Measurements from ENCODE around the gene DRG2.

DRG2 gene

DNA sequence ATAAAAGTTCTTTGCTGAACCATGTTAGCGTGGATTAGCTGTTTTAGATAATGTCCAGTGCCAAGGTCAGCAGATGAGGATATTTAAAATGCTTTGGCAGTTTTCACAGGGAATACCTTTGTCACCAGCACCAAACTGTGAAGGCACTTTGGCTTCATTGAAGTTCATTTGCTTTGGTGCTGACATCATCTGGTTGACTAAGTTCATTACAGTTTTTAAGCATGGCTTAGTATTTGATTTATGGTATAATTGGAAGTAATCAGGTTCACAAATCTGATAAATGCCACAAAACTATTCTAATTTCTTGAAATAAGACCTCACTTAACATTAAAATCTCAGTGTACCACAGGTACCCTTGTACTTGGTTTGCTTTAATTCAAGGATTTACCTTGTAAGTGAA is 44.3 kb upstream of the DRG2 start:
- DNase-seq (ENCODE audit: low read depth, low spot score), result no peak
- no peak overlapping the region for H3K9ac ChIP-seq (ENCODE audit: insufficient read length)

DNA sequence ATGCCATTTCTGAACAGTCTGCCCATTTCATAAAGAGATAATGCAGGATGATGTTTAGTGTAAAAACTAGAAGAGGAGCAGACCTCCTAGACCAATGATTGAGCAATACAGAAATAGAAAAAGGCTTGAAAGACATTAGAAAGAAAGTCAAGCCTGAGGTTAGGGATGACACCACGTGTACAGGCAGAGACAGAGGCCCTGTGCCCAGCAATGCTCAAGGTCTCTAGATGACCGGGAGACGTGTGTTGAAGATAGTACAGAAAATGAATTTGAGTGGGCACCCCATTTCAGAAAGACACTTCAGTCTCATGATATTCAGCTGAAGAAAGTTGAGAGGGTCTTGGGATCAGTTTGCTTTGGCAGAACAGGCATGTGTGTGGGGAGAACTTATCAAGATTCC is 43.1 kb upstream of the DRG2 start:
- Histone ChIP-seq H3K4me3 (no peak overlapping the region), H3K27ac (no peak overlapping the region), H3K9me3 (ENCODE audit: low read depth, low read length) (no peaks in the 10 kb centered on the region), H3K36me3 (ENCODE audit: insufficient read depth, low read length) (peaks cover 9% of the 10 kb centered on the region), H3K9ac (ENCODE audit: insufficient read length) (no peak overlapping the region)
- DNase-seq (ENCODE audit: low read depth, low spot score), result no peak
- TF ChIP-seq POLR2AphosphoS5 (IDR thresholded peaks at IDR 0.05; ENCODE audit: borderline replicate concordance, low read depth, low read length) (no peak), FOXP2 (optimal IDR thresholded peaks at IDR 0.05; ENCODE audit: control extremely low read depth, extremely low read length, insufficient read depth) (no peak), EZH2 (IDR thresholded peaks at IDR 0.05) (no peak)

More for the DNA sequence above, 44.3 kb upstream of the DRG2 start:
- H3K27ac ChIP-seq, result no peak overlapping the region
- no peak overlapping the region for H3K4me3 ChIP-seq
- TF ChIP-seq FOXP2 (optimal IDR thresholded peaks at IDR 0.05; ENCODE audit: control extremely low read depth, extremely low read length, insufficient read depth), result no peak
- TF ChIP-seq POLR2AphosphoS5 (IDR thresholded peaks at IDR 0.05; ENCODE audit: borderline replicate concordance, low read depth, low read length), result no peak
- TF ChIP-seq EZH2 (IDR thresholded peaks at IDR 0.05), result no peak
- H3K9me3 ChIP-seq (ENCODE audit: low read depth, low read length), result no peaks in the 10 kb centered on the region
- H3K36me3 ChIP-seq (ENCODE audit: insufficient read depth, low read length), result peaks cover 9% of the 10 kb centered on the region

DNA sequence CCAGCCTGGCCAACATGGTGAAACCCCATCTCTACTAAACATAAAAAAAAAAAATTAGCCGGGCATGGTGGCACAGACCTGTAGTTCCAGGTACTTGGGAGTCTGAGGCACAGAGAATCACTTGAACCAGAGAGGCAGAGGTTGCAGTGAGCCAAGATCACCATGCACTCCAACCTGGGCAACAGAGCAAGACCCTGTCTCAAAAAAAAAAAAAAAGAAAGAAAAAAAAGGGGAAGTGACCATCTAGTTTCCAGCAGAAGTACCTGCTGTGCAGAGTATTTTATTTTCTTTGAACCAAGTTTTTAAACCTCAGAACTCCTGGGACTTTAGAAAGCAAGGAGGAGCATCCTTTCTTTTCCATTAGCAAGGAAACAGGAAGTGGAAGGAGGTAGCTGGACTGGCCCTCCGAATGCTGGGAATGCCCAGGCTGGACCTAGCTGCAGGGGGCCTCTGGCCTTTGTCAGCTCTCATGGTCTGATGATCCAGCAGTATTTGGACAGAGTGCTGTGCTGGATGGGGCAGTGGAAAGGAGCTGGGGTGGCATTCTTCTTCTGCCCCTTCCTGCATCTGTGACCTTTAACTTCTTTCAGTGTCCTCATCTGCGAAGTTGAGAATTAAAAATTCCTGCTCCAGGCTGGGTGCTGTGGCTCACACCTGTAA is 41.9 kb upstream of the DRG2 start:
- peaks cover 9% of the 10 kb centered on the region for H3K36me3 ChIP-seq (ENCODE audit: insufficient read depth, low read length)
- TF ChIP-seq FOXP2 (optimal IDR thresholded peaks at IDR 0.05; ENCODE audit: control extremely low read depth, extremely low read length, insufficient read depth), result no peak
- no peak for TF ChIP-seq POLR2AphosphoS5 (IDR thresholded peaks at IDR 0.05; ENCODE audit: borderline replicate concordance, low read depth, low read length)
- no peak for TF ChIP-seq EZH2 (IDR thresholded peaks at IDR 0.05)
- H3K9ac ChIP-seq (ENCODE audit: insufficient read length), result no peak overlapping the region
- no peaks in the 10 kb centered on the region for H3K9me3 ChIP-seq (ENCODE audit: low read depth, low read length)
- no peak overlapping the region for H3K27ac ChIP-seq
- no peak for DNase-seq (ENCODE audit: low read depth, low spot score)
- no peak overlapping the region for H3K4me3 ChIP-seq

DNA sequence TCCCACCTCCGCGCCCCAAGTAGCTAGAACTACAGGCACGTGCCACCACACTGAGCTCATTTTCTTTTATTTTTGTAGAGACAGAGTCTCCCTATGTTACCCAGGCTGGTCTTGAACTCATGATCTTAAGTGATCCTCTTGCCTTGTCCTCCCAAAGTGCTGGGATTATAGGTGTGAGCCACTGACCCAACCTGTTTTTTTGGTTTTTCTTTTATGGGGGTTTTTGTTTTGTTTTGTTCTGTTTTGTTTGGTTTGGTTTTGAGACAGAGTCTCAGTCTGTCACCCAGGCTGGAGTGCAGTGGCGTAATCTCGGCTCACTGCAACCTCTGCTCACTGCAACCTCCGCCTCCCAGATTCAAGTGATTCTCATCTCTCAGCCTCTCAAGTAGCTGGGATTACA is 32.2 kb upstream of the DRG2 start:
- Histone ChIP-seq H3K36me3 (ENCODE audit: insufficient read depth, low read length) (peaks cover 6% of the 10 kb centered on the region; the same call in 1 of the 2 replicates), H3K4me3 (no peak overlapping the region)

DNA sequence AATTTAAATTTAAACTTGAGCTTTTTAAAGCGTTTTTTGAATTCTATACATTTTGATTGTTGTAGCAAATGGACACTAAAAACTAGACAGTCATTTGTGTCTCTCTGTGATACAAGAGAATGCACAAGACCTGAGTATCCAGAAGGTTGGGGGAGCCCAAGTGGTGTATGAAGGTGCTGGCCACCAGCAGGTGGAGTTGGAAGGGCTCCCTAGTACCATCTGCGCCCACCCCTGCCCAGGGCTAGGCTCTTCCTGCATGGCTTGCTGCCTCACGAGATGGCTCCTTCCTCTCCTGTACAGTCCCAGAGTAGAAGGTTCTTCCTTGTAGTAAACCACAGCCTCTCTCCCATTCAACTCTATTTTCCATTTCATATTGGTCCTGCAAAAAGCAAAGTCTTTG is 31.5 kb upstream of the DRG2 start:
- Histone ChIP-seq H3K36me3 (ENCODE audit: insufficient read depth, low read length) (peaks cover 6% of the 10 kb centered on the region; the same call in 1 of the 2 replicates), H3K9me3 (ENCODE audit: low read depth, low read length) (no peaks in the 10 kb centered on the region), H3K4me3 (no peak overlapping the region), H3K9ac (ENCODE audit: insufficient read length) (no peak overlapping the region), H3K27ac (no peak overlapping the region)
- no peak for DNase-seq (ENCODE audit: low read depth, low spot score)
- TF ChIP-seq EZH2 (IDR thresholded peaks at IDR 0.05), result no peak
- TF ChIP-seq POLR2AphosphoS5 (IDR thresholded peaks at IDR 0.05; ENCODE audit: borderline replicate concordance, low read depth, low read length), result no peak
- no peak for TF ChIP-seq FOXP2 (optimal IDR thresholded peaks at IDR 0.05; ENCODE audit: control extremely low read depth, extremely low read length, insufficient read depth)

More for the DNA sequence above, 32.2 kb upstream of the DRG2 start:
- TF ChIP-seq POLR2AphosphoS5 (IDR thresholded peaks at IDR 0.05; ENCODE audit: borderline replicate concordance, low read depth, low read length) (no peak), EZH2 (IDR thresholded peaks at IDR 0.05) (no peak), FOXP2 (optimal IDR thresholded peaks at IDR 0.05; ENCODE audit: control extremely low read depth, extremely low read length, insufficient read depth) (no peak)
- no peak overlapping the region for H3K27ac ChIP-seq
- DNase-seq (ENCODE audit: low read depth, low spot score), result no peak
- no peaks in the 10 kb centered on the region for H3K9me3 ChIP-seq (ENCODE audit: low read depth, low read length)
- H3K9ac ChIP-seq (ENCODE audit: insufficient read length), result no peak overlapping the region

DNA sequence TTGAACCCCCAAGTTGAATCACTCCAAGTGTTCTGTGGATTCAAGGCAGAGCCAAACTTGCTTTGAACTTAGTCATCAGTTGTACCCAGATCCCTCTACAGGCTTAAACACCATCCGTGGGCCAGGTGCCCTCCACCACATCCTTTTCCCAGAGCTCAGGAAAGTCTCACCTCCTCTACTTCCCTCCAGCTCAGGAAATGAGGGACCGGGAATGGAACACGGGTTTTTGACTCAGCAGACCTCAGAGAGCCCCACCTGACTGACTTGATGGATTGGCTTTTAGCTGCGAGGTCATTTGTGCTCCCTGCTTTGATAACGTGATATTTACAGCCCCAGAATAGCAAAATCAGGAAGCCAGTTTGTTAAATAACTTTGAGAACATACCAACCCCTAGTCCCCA is 28.5 kb upstream of the DRG2 start:
- Histone ChIP-seq H3K27ac (no peak overlapping the region), H3K9me3 (ENCODE audit: low read depth, low read length) (no peaks in the 10 kb centered on the region), H3K9ac (ENCODE audit: insufficient read length) (no peak overlapping the region), H3K36me3 (ENCODE audit: insufficient read depth, low read length) (peaks cover 15% of the 10 kb centered on the region; the same call in 1 of the 2 replicates), H3K4me3 (no peak overlapping the region)
- no peak for DNase-seq (ENCODE audit: low read depth, low spot score)
- no peak for TF ChIP-seq POLR2AphosphoS5 (IDR thresholded peaks at IDR 0.05; ENCODE audit: borderline replicate concordance, low read depth, low read length)

DNA sequence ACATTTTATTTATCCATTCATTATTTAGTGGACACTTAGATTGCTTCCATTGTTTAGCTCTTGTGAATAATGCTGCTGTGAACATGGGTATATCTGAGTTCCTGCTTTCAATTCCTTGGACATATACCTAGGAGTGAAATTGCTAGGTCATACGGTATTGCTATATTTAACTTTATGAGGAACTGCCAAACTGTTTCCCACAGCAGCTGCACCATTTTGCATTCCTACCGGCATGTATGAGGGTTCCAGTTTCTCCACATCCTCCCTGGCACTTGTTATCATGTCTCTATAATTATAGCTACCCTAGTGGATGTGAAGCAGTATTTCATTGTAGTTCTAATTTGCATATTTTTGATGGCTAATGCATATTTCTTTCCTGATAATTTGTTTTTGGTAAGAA is 23.7 kb upstream of the DRG2 start:
- H3K9ac ChIP-seq (ENCODE audit: insufficient read length), result no peak overlapping the region
- TF ChIP-seq POLR2AphosphoS5 (IDR thresholded peaks at IDR 0.05; ENCODE audit: borderline replicate concordance, low read depth, low read length) (no peak), EZH2 (IDR thresholded peaks at IDR 0.05) (no peak), FOXP2 (optimal IDR thresholded peaks at IDR 0.05; ENCODE audit: control extremely low read depth, extremely low read length, insufficient read depth) (no peak)
- H3K9me3 ChIP-seq (ENCODE audit: low read depth, low read length), result no peaks in the 10 kb centered on the region
- peaks cover 9% of the 10 kb centered on the region; the same call in 1 of the 2 replicates for H3K36me3 ChIP-seq (ENCODE audit: insufficient read depth, low read length)
- H3K4me3 ChIP-seq, result no peak overlapping the region
- H3K27ac ChIP-seq, result no peak overlapping the region
- no peak for DNase-seq (ENCODE audit: low read depth, low spot score)

DNA sequence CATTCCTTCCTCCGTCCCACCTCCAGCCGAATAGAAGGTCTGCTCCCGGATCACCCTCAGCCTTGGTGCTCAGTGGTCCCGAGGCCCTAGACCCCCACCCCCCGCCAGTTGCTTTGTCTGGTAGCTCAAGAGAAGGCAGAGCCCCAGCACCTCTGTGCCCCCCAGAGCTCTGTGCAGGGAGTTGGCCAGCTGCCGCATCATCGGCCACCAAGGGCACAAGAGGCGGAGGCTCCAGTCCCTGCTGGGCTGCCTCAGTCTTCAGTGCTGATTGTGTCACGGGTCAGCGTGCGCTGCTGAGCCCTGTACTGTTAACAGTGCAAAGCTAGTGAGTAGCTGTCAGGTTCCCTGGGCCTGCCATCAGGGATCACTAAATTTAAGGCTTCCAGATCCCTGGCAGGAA is 22.2 kb upstream of the DRG2 start:
- Histone ChIP-seq H3K4me3 (no peak overlapping the region), H3K36me3 (ENCODE audit: insufficient read depth, low read length) (peaks cover 9% of the 10 kb centered on the region; the same call in 1 of the 2 replicates), H3K9me3 (ENCODE audit: low read depth, low read length) (no peaks in the 10 kb centered on the region), H3K9ac (ENCODE audit: insufficient read length) (no peak overlapping the region), H3K27ac (no peak overlapping the region)
- DNase-seq (ENCODE audit: low read depth, low spot score), result no peak
- TF ChIP-seq EZH2 (IDR thresholded peaks at IDR 0.05), result no peak
- TF ChIP-seq POLR2AphosphoS5 (IDR thresholded peaks at IDR 0.05; ENCODE audit: borderline replicate concordance, low read depth, low read length), result no peak
- TF ChIP-seq FOXP2 (optimal IDR thresholded peaks at IDR 0.05; ENCODE audit: control extremely low read depth, extremely low read length, insufficient read depth), result no peak

DNA sequence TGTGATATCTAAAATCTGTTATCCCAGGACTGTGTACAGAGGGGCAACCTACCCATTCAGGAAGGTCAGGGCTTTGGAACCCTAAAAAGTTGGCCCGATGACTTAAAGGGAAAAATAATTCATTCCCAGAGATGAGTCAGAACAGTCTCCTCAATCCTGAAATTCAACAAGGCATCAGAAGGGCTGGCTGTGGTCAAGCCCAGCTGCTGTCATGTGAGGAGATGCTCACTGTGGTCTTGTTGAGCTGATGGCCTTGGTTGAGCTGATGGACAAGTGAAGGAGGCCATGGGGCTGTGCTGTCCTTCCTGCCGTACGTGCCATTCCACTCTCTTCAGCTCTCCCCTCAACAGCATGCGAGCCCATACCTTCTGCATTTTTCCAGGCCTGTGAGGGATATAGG is 20.9 kb upstream of the DRG2 start:
- no peak overlapping the region for H3K27ac ChIP-seq
- DNase-seq (ENCODE audit: low read depth, low spot score), result no peak
- no peak for TF ChIP-seq FOXP2 (optimal IDR thresholded peaks at IDR 0.05; ENCODE audit: control extremely low read depth, extremely low read length, insufficient read depth)
- TF ChIP-seq EZH2 (IDR thresholded peaks at IDR 0.05), result no peak
- TF ChIP-seq POLR2AphosphoS5 (IDR thresholded peaks at IDR 0.05; ENCODE audit: borderline replicate concordance, low read depth, low read length), result no peak

More for the DNA sequence above, 20.9 kb upstream of the DRG2 start:
- Histone ChIP-seq H3K9ac (ENCODE audit: insufficient read length) (no peak overlapping the region), H3K36me3 (ENCODE audit: insufficient read depth, low read length) (peaks cover 6% of the 10 kb centered on the region; the same call in 1 of the 2 replicates), H3K9me3 (ENCODE audit: low read depth, low read length) (no peaks in the 10 kb centered on the region), H3K4me3 (no peak overlapping the region)

All from SK-N-MC (cell line).